Erythroblast (primary cell): ENCODE results near the gene ZBTB42.

Source experiments
- GATA1 ChIP-seq: IDR thresholded peaks from 2 replicates; pipeline ENCODE4 v1.6.1; 2011; ENCODE audit warnings: low read depth, mild to moderate bottlenecking, control low read depth, low read length, moderate library complexity
- POLR2A ChIP-seq: IDR thresholded peaks from 2 replicates; pipeline ENCODE4 v1.6.1; 2011; ENCODE audit warnings: mild to moderate bottlenecking, low read length

DNA sequence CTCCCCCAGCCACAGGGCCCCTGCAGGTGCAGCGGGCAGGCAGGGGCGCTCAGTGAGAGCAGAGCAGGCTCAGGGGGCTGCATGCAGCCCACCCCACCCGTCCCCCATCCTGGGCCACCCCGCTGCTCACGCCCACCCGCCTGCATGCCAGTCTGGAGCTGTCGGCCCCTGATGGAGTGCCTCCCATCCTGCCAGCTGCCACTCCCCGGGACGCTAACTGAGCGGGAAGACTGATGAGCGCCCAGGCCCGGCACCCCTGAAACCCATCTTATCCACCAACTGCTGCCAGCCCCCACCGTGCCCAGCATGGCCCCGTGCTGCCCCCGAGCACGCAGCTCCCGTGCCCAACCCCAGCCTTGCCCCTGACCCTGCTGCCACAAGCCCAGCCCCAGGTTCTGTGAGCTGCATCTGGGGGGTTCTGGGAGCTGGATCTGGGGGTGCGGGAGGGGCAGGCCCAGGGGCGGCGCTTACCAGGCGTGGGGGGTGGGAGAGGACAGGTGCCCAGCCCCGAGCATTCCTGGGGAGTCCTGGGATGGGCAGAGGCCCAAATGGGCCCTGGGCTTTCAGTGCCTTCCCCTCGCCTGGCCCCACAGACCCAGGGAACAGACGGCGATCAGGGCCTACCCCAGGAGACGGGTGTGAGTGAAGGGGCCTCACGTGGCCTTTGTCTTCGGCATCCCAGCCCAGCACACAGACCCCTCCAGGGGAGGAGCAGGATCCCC is 18.7 kb upstream of the ZBTB42 start:
- no peak for TF ChIP-seq POLR2A
- no peak for TF ChIP-seq GATA1
